Putamen (tissue), 1 donor: ENCODE measurements around the gene CCDC92B.

Experiments
- DNase-seq: peaks from one replicate; pipeline ENCODE4 v3.0.0-alpha.2; 2016; ENCODE audit warnings: low spot score

CCDC92B gene

DNA sequence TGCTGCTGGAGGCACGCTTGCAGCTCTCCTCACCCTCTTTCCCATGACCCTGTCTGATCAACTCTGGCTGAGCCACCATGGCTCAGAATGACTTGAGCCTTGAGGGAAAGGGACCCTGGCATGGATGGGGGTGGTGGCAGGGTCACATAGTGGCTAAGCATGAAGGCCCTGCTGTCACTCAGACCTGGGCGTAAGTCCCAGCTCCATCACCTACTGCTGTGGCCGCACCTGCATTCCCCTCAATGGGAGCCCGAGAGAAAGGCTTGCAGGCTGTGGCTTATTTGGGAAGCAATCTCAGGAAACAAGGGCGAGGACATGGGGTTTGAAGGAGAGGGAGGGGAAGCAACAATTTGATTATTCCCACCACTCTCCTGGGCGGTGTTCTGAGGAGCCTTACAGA is 29.0 kb upstream of the CCDC92B start:
- no peak for DNase-seq

DNA sequence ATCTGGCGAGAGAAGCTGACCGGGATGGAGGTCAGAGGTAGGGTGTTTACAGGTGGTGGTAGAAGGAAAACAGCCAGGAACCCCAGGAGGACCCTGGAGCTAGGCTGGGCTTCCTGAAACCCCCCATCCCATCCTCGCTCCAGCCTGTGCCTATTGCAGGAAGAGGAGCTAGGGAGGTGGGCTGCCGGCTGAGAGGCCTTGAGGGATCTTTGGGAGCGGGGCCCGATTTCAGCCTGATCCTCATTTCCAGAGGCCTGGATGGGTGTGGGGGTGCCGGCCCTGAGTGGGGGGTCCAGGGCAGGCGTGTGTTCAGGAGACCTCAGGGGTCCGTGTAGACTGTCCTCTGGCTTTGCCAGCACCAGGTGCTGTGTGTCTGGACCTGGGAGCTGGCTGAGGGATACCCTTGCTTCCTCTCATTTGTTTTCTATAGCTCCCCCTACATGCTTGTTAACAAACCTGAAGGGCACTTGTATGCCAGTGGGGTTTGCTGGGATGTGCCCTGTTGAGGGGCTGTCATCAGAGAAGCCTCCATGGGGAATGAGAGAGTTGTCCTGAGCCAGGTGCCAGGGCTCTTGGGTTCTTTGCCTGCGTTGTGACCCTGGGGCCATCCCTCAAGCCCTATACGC is 27.9 kb upstream of the CCDC92B start:
- DNase-seq: no peak

DNA sequence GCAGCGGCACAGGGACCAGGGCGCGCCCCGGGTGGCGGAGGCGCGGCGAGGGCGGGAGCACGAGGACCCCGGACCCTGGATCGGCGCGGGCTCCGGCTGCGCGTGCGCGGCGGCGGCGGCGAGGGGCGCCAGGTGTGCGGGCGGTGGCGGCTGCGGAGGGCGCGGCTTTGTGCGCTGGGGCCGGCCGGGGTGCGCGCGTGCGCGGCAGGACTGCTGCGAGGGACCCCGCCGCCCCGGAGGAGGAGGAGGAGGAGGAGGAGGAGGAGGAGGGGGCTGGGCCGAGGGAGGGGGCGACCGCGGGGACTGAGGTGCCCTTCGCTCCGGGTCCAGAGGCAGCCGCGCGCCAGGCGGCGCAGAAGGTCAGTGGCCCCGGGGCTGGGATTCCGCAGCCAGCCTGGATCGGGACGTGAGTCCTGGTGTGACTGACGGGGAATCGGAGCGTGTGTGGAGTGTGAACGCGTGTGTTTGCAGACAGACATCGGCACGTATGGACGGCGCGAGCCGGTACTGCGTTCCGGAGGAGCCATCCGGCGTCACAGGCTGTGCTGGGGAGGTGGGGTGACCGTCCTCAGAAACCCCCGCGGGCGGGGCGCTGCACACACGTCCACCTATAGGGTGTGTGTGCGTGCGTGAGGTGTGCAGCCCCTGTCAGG is 27.3 kb upstream of the CCDC92B start:
- no peak for DNase-seq

DNA sequence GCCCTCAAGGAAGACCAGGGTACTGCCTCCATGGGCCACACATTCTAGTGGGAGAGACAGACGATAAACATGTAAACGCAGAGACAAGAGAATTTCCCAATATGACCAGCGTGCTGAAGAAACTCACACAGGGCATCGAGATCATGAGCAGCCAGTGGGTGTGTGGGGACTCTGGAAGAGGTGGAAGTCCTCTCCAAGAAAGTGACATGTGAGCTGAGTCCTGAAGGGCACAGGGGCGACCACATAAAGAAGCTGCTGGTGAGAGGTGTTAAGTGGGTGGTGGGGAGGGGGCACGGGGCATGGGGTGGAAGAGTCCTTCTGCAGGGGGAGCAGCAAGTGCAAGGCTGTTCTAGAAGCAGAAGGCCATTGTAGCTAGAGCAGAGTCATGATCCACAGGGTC is 25.8 kb upstream of the CCDC92B start:
- DNase-seq: no peak

DNA sequence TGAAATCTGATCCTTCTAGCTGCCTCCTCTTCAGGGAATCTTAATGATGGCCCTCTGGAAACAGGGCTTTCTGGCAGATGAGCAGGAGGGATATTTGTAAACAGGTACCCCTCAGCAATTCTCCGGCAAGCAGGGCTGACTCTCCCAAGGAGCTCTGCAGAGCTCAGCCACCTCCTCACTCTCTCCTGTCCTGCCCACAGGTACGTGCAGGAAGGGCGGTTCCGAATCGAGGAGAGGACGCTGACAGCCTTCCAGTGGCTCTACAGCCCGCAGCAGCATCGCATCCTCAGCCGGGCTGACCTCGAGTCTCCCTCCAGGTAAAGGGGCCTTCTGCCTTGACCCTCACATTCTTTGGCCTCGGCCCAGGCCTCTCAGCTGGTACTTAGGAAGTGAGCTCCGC is 20.7 kb upstream of the CCDC92B start:
- DNase-seq: no peak

DNA sequence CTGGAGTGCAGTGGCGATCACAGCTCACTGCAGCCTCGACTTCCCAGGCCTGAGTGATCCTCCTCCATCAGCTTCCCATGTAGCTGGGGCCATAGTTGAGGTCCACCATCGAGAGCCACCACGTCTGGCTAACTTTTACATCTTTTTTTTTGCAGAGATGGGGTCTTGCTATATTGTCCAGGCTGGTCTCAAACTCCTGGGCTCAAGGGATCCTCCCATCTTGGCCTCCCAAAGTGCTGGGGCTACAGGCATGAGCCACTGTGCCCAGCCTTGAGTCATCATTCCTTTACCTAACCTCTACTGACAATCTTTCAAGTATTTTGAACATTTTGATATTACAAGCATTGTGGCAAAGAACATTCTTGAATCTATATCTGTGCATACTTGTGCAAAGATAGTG is 9.4 kb upstream of the CCDC92B start:
- no peak for DNase-seq

DNA sequence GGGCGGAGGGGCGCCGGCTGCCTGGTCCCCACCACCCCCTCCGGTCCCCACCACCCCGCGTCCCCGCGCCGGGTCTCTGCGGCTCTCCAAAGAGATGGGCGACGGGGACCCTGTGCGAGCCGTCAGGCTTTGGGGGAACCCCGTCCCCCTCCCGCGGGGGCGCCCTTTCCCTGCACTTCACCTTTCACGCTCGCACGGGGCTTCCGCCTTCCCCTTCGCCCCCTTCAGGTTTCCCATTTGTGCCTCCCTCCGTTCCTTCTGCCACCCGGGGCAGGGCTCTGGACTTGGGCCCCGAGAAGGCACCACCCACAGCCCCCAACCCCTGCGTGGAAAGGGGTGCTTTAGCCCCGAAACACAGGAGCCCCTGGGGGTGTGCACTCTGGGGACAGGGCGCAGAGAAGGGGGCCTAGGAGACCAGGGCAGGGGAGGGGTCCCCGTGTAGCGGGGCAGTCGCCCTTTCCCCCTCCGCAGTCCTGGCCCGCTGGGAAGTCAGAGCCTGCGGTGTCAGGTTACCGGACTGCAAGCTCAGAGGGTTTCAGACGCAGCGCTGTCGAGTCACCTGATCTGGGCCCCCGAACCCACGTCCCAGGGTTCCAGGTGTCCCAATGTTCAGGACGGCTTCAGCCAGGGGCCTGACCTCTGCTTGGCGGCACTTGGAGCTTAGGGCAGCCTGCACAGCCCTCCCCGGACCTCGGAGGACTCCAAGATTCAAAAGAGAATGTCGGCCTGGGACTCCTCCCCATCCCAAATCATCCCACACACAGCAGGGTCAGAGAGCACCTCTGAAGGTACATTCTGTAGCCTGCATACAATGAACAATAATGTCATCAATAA is 6.7 kb upstream of the CCDC92B start:
- DNase-seq: no peak

DNA sequence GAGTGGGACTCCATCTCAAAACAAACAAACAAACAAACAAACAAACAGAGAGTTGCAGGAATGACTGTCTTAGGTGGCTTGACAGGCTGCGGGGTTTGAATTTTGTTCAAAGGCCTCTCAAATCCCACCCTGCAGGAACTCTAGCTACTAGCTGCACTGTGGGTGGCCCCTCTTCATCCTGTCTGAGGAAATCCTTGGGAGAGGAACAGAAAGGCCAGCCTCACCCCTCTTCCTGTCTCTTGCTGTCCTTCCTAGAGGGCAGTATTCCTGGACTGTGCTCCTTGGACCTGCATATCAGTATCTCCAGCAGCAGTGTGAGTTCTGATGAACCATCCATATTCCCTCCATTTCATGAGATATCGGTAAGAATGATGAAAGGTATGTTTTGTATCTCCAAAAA is 2.0 kb upstream of the CCDC92B start:
- no peak for DNase-seq

DNA sequence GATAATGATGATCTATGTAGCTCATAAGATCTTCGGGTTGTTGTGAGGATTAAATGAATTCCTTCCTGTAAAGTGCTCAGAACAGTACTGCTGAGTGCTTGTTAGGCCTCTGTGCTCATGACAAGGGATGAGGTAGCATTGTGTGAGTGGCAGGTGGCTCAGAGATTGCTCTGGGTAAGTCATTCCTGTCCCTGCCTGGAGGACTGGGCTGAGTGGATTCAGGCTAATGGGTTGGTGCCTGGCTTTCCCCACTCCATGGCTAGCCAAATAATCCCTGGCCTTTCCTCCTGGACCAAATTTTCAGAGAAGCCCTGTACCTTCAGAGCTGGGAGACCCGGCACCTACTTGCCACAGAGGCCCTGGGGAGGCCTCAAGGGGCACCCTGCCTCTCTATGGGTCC is 1.3 kb upstream of the CCDC92B start:
- DNase-seq: no peak

DNA sequence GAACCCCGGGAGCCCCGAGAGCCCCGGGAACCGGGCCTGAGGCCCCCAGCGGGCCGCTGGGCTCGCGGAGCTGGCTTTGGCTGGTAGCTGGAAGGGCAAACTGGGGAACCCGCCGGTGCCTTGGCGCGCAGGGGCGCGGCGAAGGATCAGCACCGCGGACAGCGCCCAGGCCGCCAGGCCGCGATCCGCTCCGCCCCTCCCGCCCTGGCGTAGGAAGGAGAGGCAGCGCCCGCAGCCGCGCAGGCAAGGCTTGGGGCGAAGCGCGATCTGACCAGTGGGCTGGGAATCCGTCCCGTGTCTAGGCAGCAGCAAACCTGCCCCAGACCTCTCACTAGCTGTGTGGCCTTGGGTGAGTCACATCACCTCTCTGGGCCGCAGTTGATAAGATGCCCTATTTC is 331 bp upstream of the CCDC92B start:
- peak; percentile 32 for DNase-seq

DNA sequence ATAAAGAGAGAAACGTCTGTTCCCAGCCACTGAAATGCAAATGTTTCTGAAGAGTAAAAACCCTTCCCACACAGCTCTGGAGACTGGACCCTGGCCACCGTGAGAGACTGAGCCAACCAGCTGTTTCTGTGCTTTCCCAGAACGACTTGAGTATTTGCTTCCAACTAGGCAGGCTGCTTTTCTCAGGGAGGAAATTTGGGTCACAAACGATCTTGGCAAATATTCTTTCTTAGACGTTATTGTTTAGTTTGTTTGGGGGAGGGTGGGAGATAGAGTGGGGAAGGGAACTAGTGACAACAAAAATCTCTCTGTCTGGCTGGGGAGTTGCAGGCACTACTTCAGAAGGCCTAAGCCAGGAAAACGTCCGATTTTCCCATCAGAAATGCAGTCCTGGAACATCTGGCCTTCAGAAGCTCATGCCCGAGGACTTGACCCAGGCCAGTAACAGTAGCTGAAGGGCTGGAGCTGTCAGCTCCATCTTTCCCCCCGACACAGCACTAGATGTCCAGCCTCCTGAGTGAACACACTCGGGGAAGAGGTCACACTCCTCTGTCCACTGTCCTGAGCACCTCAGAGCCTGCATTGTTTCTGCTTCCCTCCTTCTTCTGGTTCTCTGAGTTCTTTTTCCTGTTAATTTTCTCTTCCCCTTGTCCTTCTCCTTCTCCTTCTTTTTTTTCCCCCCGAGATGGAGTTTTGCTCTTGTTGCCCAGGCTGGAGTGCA is 4.0 kb downstream of the CCDC92B start:
- DNase-seq: peak; percentile 37

DNA sequence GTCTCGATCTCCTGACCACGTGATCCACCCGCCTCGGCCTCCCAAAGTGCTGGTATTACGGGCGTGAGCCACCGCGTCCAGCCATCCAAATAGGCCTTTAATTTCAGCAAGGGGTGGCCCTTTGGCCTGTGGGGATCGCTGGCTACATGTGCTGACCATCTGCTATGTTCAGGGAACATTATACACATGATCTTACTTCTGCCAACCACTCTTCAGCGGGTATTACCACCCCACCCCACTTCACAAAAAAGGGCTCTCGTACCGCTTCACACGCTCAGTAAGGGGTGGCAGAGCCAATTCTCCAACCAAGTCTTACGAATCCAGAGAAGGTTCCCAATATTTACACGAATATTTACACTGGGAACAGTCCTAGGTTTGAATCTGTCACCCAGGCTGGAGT is 11.8 kb downstream of the CCDC92B start:
- DNase-seq: no peak

DNA sequence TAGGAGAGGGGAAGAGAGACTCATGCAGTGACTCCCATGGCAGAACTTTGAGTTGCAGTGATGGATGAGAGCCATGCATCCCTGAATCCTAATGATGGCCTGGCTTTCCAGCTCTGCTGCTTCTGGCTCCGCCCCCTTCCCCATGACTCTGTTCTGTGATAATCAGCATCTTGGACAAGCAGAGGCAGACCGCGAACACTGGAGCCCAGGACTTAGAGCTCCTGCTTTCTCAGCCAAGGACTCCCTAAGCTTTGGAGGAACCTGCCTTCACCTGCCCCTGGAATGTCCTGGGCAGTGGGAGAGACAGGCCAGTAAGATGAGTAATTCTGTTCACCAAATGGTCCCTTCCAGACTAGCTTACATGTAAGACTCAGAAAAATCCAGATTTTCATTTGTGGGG is 12.5 kb downstream of the CCDC92B start:
- DNase-seq: no peak

DNA sequence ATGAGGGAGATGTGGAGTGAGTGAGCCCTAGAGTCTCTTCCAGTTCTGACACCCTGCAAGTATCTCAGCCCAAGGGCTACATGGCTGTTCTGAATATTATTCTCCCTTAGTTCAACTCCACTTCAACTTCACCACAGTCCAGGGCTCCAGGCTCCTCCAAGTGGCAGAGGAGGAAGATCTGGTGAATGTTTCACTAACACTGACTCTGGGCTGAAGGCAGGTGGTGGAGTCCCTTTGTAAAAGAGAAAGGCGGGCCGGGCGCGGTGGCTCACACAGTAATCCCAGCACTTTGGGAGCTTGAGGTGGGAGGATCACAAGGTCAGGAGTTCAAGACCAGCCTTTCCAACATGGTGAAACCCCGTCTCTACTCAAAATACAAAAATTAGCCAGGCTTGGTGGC is 13.6 kb downstream of the CCDC92B start:
- no peak for DNase-seq

DNA sequence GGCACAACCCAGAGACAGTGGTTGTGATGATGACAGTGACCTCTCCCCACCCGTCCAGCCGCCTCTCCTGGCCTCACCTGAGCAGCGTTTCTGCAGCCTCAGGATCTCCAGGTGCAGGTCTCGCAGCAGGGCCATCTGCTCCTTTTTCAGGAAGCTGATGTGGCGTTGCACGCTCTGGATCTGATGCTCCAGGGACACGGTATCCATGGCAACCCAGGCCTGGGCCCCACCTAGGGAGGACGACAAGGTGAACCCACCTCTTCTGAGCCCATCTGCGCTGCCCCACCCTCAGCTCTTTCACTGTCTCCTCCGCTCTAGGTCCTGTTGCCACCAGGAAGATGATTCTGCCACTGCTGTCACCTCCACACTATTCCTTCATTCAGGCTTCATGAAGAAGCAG is 14.5 kb downstream of the CCDC92B start:
- no peak for DNase-seq

DNA sequence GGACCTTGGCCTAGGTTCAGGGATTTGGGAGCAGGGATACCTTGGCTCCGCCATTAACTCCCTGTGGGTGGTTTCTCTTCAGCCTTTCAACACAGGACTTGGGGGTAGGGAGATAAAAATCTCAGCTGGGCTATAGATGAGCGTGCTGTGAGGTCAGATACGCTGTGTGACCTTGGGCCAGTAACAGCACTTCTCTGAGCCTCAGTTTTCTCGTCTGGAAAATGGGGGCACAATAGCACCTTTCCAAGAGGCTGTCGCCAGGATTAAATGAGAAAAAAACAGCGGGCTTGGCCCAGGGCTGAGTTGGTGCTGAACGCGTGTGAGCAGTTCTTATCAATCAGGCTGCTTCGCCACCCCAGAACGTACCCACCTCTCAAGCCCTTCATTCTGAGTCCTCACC is 17.6 kb downstream of the CCDC92B start:
- no peak for DNase-seq

DNA sequence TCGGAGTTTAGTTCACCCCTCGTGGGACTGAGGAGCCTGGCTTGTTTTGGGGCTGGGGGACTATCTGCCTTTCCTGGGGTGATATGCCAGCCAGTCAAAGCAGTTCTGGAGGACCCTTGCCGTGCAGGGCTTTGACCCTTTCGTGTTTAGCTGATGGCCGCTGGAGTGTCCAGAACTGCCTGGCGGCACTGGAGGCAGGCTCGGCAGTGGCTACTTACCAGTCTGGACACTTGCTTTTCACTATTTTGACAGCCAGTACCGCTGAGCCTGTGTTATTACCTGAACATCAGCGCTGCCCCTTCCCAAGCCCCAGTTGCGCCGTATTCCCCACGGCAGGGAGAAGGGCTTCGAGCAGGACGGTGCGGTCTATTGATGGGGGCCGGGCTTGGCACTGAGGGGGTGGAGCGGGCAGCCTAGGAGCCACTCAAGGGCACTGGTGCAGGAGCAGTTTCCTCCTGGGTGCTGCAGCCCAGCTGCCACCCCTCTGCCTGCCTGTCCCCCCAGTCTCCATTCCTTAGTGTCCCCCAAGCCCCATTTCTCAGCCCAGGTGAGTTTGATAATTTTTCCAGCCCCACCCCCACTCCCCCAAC is 18.6 kb downstream of the CCDC92B start:
- no peak for DNase-seq

DNA sequence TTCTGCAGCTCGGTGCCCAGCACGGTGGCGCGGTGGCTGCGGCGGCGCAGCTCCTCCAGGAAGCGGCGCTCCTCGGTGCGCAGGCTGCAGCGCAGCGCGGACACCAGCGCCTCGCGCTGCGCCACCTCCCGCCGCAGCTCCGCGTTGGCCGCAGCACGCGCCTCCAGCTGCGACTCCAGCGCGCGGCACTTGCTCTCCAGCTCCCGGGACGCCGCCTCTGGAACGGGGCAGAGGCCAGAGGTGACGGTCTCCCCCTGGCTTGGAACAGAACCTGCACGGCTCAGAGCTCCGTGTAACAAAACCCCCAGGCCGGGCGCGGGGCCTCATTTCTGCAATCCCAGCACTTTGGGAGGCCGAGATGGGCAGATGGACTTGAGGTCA is 24.7 kb downstream of the CCDC92B start:
- no peak for DNase-seq

DNA sequence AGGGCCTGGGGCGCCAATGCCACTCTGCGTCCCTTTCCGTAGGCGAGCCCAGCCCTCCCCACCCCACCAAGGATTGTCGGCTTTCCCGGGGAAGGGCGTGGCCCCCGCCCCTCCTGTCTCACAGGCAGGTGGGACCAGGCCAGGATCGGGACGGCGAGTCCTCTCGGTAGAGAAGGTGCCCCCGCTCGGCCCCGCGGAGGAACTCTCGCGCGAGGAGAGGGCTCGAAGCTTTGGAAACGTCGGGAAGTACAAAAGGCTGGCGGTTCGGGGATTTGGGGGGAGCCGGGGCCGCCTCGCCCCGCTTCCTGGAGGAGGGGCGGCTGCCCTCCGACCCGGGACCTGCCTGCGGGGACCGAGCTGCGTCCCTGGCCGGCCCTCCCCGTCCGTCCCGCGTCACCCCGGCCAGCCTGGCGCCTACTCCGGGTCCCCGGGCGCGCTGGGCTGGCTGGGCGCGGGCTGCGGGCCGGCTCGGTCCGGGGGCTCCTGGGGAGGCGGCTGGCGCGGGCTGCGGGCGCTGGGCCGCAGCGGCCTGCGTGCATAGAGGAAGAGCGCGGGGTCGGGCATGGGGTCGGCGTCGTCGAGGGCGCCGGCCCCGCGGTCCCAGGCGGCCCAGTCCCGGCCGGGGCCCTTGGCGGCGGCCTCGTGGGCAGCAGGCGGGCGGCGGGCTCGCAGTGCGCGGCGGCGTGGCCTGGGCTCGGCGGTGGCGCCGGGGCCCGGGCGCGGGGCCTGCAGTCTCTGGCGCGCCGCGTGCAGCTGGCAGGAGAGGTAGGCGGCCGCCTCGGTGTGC is 25.3 kb downstream of the CCDC92B start:
- DNase-seq: no peak

DNA sequence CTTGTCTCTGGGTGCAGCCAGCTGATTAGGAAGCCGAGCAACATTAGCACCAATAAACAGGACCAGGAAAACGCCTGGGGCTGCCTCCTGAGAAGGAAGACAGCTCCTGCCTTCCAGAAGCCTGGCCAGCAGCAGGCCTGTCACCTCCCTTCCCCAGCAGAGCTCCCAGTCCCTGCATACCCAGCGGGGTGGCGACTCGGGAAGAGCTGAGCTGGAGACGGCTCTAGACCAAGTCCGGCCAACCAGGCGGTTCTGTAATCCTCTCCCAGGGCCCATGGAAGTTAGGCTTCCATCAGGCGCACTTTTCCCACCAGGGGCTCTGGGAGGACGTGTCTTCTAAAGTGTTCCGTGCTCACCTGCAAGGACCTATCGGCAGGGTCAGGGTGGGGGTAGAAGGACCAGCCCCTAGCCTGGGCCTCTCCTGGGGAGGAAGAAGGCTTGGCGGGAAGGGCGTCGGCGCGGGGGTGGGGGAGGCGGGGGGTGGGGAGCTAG is 25.9 kb downstream of the CCDC92B start:
- no peak for DNase-seq

DNA sequence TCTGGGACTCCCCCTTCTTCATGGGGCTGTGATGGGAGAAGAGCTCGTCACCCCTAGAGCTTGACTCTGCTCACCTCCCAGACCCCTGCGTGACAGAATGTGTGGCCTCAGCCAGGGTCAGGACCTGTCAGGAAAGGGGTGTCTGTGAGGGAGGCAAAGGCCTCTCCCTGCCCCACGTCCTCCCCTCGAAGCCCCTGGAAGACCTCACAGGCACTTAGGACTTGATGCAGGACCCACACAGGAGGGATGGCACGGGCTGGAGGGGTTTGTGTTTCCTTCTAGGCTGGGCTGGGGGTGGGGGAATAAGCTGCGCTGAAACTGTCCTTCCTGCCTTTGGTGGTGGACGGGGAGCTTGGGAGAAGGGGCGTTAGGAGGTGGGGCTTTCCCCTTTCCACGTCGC is 26.8 kb downstream of the CCDC92B start:
- no peak for DNase-seq
